HG03280 (cell line): ENCODE measurements around the gene NADK2.
A peak's percentile ranks its signal among the peaks of the same experiment; 100 is the strongest.
"Not testable (repeated sequence)": the region's sequence is repeated elsewhere in the genome, so short reads cannot be mapped to it uniquely, and the experiment has no call there.

Experiments used
- ATAC-seq: cut with Tn5 transposase; IDR thresholded peaks from one replicate; pipeline ENCODE4 v1.9.1; 2021; ENCODE audit warnings: mild to moderate bottlenecking, moderate library complexity; ENCODE audit not compliant: unreplicated experiment

NADK2 gene

DNA sequence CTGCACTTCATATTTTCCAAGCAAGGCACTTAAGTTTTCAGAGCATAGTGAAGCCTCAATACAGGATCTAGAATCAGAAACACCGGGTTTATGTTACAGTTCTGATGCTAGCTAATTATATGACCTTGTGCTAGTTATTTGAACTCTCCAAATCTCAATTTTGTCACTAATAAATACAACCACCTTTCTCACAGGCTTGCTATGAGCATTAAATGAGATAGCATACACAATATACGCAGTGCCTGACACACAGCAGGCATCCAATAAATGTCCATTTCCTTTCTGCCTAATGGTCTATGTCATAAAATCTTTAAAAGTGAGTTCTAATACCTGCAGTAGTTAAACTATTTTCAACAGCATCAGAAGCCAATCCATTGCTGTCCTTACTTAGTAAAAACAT, 32.9 kb downstream of the NADK2 start:
- ATAC-seq, result no peak

DNA sequence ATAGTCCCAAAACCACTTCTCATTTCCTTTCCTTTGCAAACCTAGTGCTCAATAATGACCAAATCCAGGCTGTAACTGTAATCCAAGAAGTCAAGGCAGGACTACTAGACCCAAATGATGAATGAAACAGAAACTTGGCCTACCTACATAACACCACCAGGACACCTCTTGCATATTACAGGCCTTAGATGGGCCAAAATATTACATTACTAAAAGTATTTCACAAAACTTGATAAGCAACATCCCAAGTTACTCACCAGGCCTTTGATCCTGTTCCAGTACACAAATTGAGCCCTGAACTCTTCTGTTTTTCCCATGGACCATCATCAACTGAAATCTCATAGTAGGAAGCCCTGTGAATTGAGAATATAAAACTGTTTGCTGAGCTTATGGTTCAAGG, 34.8 kb downstream of the NADK2 start:
- no peak for ATAC-seq

DNA sequence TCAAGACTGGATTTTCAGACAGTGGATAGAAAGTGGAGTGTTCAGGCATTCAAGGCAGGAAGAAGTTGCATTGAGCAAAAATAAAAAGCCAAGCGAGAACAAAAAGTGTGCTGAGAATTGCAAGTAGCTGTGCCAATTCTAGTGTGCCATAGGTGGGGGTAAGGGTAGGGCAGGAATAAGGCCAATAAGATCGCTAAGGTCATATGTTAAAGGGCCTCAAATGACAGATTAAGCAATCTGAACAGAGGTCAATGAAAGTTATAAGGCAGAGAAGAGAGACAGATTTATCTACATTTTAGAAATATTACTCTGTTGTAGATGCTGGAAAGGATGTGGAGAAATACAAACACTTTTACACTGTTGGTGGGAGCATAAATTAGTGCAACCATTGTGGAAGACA, 36.4 kb downstream of the NADK2 start:
- no peak for ATAC-seq

- ATAC-seq, result no peak
Measured at GRCh38 chr5:36202521-36202961, 39.2 kb downstream of the NADK2 start.

DNA sequence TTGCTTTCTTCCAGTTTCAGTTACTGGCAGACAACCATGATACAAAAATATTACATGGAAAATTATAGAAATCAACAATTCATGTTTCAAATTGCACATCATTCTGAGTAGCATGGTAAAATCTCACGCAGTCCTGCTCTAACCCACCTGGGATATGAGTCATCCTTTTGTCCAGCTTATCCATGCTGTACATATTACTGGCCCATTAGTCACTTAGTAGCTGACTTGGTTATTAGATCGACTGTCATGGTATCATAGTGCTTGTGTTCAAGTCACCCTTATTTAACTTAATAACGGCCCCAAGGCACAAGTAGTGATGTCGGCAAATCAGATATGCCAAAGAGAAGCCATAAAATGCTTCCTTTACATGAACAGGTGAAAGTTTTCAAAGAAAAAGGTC, 41.2 kb downstream of the NADK2 start:
- no peak for ATAC-seq

DNA sequence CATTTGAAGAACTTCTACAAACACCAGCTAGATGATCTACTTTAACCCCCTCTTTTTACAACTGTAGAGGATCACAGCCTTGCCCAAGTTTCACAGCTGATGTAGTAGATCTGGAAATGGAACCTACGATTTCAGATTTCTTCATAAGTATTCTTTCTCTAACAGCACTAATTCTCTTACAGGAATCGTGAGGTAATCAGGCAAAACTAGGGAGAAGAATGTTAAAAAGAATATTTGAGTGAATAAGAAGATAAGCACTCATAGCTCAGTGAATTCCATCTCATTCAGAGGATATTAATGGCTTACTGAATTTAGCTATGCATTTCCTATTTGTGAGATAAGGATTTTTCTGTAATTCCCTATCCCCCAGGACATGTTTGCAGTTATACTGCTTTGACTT, 42.1 kb downstream of the NADK2 start:
- ATAC-seq, result no peak

DNA sequence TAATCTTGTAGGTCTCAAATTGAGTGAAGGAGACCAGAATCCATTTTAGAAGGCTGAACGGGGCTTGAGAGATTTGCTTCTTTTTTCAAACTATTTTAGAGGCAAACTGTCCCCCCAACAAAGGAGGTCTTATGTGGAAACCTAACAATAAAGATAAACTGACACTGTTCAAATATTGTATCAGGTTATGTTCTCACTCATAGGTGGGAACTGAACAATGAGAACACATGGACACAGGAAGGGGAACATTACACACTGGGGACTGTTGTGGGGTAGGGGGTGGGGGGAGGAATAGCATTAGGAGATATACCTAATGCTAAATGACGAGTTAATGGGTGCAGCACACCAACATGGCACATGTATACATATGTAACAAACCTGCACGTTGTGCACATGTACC, 42.9 kb downstream of the NADK2 start:
- not testable (repeated sequence) for ATAC-seq

- no peak for ATAC-seq
Measured at GRCh38 chr5:36198281-36198680, 43.4 kb downstream of the NADK2 start.

DNA sequence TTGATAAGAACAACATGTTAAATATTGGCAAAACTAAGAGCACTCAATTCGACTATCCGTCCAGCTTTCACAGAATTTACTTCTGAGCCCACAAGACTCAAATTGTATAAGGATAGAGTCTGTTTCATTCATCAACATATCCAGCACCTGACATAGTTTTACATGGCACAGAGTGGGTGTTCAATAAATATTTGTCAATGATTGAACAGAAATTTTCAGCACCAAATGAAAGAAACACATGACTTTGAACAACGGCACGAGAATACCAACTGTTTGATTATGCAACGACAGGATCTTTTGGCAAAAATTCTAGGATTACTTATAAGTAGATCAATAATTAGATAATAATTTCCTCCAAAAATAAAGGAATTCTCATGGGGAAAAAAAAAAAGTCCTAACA, 48.0 kb downstream of the NADK2 start:
- no peak for ATAC-seq

DNA sequence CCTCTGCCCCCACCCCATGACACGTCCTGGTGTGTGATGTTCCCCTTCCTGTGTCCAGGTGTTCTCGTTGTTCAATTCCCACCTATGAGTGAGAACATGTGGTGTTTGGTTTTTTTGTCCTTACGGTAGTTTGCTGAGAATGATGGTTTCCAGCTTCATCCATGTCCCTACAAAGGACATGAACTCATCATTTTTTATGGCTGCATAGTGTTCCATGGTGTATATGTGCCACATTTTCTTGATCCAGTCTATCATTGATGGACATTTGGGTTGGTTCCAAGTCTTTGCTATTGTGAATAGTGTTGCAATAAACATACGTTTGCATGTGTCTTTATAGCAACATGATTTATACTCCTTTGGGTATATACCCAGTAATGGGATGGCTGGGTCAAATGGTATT, 57.3 kb downstream of the NADK2 start:
- ATAC-seq, result not testable (repeated sequence)

DNA sequence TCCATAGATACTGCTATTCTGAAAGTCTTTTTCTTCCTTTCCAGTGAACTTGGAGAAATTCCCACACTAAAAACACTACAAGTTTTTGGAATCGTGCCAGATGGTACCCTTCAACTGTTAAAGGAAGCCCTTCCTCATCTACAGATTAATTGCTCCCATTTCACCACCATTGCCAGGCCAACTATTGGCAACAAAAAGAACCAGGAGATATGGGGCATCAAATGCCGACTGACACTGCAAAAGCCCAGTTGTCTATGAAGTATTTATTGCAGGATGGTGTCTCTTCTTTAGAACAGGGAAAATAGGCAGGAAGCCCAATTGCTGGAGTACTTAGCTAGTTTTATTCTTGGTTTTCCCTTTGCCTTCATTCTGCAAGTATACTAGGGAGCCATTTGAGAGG, 60.0 kb downstream of the NADK2 start:
- ATAC-seq, result no peak

GRCh38 chr5:36180556-36181350, 61.0 kb downstream of the NADK2 start:
- no peak for ATAC-seq

GRCh38 chr5:36179950-36180349, 61.8 kb downstream of the NADK2 start:
- no peak for ATAC-seq

DNA sequence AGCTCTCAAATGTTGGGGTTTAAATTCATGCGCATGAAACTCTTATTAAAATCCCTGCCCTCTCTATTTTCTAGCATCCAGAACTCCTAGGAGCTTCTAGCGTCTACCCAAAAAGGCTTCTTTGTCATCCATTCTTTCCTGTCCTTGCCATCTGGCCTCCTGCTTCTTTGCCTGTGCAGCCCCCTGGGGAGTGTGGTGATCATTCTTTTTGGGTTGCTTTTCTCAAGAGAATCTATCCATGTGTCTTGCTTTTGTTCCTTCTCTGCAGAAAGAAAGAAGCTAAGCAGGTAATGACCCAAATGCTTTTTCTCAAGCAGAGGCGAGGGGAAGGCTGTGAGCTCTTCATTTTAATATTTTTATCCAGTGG, 63.2 kb downstream of the NADK2 start:
- no peak for ATAC-seq

GRCh38 chr5:36177715-36178523, 63.8 kb downstream of the NADK2 start:
- no peak for ATAC-seq

- peak; percentile 93 for ATAC-seq
Measured at GRCh38 chr5:36177154-36177553, 64.6 kb downstream of the NADK2 start.

DNA sequence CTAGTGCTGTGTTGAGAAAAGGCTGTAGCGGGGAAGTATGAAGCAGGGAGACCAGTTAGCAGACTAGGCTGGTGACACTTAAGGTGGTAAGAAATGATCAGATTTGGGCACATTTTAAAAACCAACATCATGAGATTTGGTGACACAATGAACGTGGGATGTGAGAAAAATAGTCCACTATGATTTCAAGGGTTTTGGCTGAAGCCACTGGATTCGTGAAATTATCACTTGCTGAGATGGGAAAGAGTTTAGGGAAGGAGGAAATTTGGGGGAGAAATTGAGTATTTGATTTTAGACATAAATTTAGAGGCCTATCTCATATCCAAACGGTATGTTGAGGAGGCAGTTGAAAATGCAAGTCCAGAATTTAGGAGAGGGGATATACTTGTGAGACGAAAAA, 66.7 kb downstream of the NADK2 start:
- ATAC-seq, result no peak

- no peak for ATAC-seq
Measured at GRCh38 chr5:36174119-36174518, 67.6 kb downstream of the NADK2 start.

- no peak for ATAC-seq
Measured at GRCh38 chr5:36173426-36173825, 68.3 kb downstream of the NADK2 start.

GRCh38 chr5:36172599-36172998, 69.1 kb downstream of the NADK2 start:
- ATAC-seq, result no peak

DNA sequence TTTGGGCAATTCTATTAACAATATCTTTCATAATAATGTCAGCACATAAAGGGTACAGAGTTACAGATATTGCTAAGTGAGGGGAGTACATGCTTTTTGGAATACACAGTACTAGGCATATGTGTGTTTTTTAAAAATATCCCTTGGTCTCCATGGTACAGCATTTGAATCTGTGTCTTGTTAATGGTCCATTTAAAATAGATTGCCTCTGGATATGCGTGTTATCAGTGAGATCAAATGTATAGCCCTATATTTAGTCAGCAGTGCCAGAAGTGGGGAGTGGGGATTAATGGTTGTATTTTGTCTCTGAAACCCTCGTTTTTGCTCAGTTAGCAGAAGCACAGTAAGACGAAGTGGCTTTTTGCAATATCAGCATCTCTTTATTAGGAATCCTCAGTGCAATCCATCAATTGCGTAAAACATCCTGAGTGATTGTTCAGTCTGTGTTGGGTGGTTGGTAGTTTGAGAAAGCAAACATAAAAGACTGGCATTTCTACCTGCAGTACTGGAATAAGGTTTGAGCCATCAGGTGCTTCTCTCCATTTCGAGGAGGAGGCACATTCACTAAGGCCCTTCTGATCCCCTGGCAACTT, 70.8 kb downstream of the NADK2 start:
- no peak for ATAC-seq

DNA sequence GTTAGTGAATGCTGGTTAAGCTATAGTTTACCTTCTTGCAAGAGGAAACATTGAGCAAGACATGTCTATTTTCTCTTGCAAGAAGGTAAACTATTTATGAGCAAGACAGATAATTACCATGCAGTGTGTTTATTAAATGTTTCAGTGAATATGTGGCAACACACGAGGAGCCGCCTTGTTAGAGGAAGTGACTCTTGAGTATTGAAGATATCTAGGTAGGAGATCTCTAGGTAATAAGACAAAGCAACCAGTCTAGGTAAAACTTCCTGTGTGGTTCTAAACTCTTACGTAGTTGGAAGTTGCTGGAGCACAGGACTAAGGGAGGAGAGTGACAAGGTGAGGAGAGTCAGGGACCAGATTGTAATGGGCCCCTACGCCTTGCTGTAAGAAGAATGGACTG, 73.0 kb downstream of the NADK2 start:
- ATAC-seq, result no peak
